ENCODE results near the gene RTKN. TPM values are rescaled to one million over a fixed set of nuclear protein-coding genes. Genes with fewer than 3 reads are reported as not detected.

Gene RTKN
- total and polyA plus RNA-seq, 2 of the 13 experiments (the other 11 are each of a cell fraction or from before 2014, with no cell fraction given): 159 to 166 TPM

GRCh38 chr2:74441690-74442482, at the start of gene RTKN (continued):
- TF ChIP-seq, protein P1, sequence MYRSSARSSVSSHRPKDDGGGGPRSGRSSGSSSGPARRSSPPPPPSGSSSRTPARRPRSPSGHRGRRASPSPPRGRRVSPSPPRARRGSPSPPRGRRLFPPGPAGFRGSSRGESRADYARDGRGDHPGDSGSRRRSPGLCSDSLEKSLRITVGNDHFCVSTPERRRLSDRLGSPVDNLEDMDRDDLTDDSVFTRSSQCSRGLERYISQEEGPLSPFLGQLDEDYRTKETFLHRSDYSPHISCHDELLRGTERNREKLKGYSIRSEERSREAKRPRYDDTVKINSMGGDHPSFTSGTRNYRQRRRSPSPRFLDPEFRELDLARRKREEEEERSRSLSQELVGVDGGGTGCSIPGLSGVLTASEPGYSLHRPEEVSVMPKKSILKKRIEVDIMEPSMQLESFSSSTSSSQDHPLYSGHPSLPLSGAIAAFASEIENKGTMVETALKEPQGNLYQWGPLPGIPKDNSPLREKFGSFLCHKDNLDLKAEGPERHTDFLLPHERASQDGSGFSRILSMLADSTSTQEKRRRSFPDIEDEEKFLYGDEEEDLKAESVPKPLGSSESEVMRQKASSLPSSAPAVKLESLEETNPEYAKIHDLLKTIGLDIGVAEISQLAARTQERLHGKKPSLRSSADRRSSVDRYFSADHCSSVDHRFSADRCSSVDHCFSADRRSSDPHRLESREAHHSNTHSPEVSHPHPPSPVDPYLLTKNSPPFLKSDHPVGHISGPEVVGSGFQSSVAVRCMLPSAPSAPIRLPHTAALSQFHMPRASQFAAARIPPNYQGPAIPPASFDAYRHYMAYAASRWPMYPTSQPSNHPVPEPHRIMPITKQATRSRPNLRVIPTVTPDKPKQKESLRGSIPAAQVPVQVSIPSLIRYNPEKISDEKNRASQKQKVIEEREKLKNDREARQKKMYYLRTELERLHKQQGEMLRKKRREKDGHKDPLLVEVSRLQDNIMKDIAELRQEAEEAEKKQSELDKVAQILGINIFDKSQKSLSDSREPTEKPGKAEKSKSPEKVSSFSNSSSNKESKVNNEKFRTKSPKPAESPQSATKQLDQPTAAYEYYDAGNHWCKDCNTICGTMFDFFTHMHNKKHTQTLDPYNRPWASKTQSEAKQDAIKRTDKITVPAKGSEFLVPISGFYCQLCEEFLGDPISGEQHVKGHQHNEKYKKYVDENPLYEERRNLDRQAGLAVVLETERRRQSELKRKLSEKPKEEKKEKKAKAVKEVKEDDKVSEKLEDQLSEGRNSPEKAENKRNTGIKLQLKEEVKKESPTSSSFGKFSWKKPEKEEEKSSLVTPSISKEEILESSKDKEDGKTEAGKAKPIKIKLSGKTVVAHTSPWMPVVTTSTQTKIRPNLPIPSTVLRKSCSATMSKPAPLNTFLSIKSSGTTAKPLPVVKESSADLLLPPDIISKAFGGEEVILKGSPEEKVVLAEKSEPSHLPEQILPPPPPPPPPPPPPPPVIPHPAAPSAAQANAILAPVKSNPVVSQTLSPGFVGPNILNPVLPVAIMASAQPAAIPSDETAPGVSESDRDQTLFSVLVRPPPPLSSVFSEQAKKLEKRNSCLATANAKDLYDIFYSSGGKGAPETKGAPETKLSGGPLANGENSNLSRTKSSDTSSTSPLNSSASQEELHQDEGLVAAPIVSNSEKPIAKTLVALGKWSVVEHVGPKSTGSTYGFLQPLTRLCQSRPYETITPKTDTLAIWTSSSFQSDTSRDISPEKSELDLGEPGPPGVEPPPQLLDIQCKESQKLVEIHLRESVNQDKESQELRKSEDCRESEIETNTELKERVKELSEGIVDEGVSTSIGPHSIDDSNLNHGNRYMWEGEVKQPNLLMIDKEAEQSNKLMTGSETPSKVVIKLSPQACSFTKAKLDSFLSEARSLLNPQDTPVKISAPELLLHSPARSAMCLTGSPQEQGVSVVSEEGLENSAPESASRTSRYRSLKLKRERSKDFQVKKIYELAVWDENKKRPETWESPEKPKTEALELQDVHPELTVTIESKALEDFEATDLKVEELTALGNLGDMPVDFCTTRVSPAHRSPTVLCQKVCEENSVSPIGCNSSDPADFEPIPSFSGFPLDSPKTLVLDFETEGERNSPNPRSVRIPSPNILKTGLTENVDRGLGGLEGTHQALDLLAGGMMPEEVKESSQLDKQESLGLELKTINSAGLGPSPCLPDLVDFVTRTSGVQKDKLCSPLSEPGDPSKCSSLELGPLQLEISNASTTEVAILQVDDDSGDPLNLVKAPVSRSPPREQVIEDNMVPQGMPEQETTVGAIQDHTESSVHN (CRISPR knock-in tag; IDR thresholded peaks at IDR 0.05): peak; percentile 52; the same call in 1 of the 2 replicates
- TF ChIP-seq, protein P2, sequence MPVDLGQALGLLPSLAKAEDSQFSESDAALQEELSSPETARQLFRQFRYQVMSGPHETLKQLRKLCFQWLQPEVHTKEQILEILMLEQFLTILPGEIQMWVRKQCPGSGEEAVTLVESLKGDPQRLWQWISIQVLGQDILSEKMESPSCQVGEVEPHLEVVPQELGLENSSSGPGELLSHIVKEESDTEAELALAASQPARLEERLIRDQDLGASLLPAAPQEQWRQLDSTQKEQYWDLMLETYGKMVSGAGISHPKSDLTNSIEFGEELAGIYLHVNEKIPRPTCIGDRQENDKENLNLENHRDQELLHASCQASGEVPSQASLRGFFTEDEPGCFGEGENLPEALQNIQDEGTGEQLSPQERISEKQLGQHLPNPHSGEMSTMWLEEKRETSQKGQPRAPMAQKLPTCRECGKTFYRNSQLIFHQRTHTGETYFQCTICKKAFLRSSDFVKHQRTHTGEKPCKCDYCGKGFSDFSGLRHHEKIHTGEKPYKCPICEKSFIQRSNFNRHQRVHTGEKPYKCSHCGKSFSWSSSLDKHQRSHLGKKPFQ (CRISPR knock-in tag; IDR thresholded peaks at IDR 0.05; ENCODE audit: insufficient replicate concordance): peak; percentile 60
- TF ChIP-seq ZNF572 (CRISPR knock-in tag; IDR thresholded peaks at IDR 0.05) (no peak; the same call in 1 of the 2 replicates), ZNF710 (CRISPR knock-in tag; IDR thresholded peaks at IDR 0.05; ENCODE audit: borderline replicate concordance) (peak; percentile 50), GFI1 (CRISPR knock-in tag; IDR thresholded peaks at IDR 0.05; ENCODE audit: borderline replicate concordance) (peak; percentile 58; the same call in 1 of the 2 replicates), SUZ12 (IDR thresholded peaks at IDR 0.05; ENCODE audit: low read depth, low read length) (no peak)
- TF ChIP-seq, protein P3, sequence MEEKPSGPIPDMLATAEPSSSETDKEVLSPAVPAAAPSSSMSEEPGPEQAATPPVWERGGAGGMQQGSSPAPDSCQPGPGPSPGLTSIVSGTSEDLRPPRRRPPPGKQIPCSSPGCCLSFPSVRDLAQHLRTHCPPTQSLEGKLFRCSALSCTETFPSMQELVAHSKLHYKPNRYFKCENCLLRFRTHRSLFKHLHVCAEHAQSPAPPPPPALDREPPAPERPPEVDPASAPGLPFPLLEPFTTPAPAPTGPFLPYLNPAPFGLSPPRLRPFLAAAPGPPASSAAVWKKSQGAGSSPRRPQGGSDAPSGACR (CRISPR knock-in tag; IDR thresholded peaks at IDR 0.05): peak; percentile 59; the same call in 1 of the 2 replicates
